H1 (cell line): ENCODE results near the gene PIK3R1. TPM values are rescaled to one million over a fixed set of nuclear protein-coding genes. Genes with fewer than 3 reads are reported as not detected.

ENCODE experiments used
- CBX8 ChIP-seq: fragments of 300-800, 300-1000 bp; sonication (generic); IDR thresholded peaks from 2 replicates; pipeline ENCODE4 v1.7.1; 2016; ENCODE audit warnings: low read depth, low read length, borderline replicate concordance
- CHD7 ChIP-seq: fragments of 300-600 bp; sonication (generic); IDR thresholded peaks from 2 replicates; pipeline ENCODE4 v1.7.1; 2012; ENCODE audit warnings: low read length, moderate library complexity, mild to moderate bottlenecking, inconsistent platforms; ENCODE audit not compliant: insufficient replicate concordance
- polyA plus RNA-seq, 7 experiments: library from polyadenylated mRNA; depleted of rRNA in 3 of 7; stranded (reverse) in 5 of 7; unstranded in 2 of 7; fragments of >200 nt in 5 of 7; fragments of 200-250 nt in 2 of 7; gene quantifications; 1 replicate in 5 of 7; 2 replicates in 1 of 7; 4 replicates in 1 of 7; pipeline versions ENCODE4 v1.2.1 to v1.2.3, GENCODE V29; 2011 to 2013; ENCODE audit warnings: missing spikeins in 2 of 7, mixed read lengths in 2 of 7
- total RNA-seq: library from RNA; stranded (reverse); fragmentation: NEBNext Ultra II Directional; extraction: Animal tissue kit (Norgen Biotek cat#: 25700); gene quantifications from 2 replicates; pipeline ENCODE4 v1.2.1, GENCODE V29; 2021

Gene PIK3R1
- total and polyA plus RNA-seq, 2 of the 8 experiments (the other 6 are each of a cell fraction or from before 2014, with no cell fraction given) = 2.3 to 13.7 TPM

- no peak for TF ChIP-seq CBX8
- TF ChIP-seq CHD7 = no peak
Observed at GRCh38 chr5:68343421-68343826, 127.9 kb downstream of the PIK3R1 start (continued).
